Liver (tissue), 9 donors: Measurements from ENCODE around the gene FAM222A. TPM values are rescaled to one million over a fixed set of nuclear protein-coding genes. Genes with fewer than 3 reads are reported as not detected.

ENCODE experiments used
- DNase-seq: peaks from one replicate; pipeline ENCODE4 v3.0.0-alpha.2; 2017; ENCODE audit warnings: low spot score
- H3K27ac ChIP-seq, 2 donors: one replicate each; pipeline ENCODE4 v1.7.0; 2013; ENCODE audit warnings: inconsistent platforms in 2 of 2, low read length in 2 of 2, control low read depth in 1 of 2, low read depth in 1 of 2, mild to moderate bottlenecking in 1 of 2
- H3K27me3 ChIP-seq, 4 donors: one replicate each; pipeline versions ENCODE4 v1.6.1 to v1.7.0; 2013; ENCODE audit warnings: low read length in 3 of 4, inconsistent platforms in 1 of 4, mild to moderate bottlenecking in 1 of 4, moderate library complexity in 1 of 4; ENCODE audit not compliant: control insufficient read depth in 4 of 4, insufficient read depth in 4 of 4
- H3K36me3 ChIP-seq, 4 donors: one replicate each; pipeline versions ENCODE4 v1.6.1 to v1.7.0; 2013; ENCODE audit warnings: low read length in 3 of 4, mild to moderate bottlenecking in 3 of 4, low read depth in 1 of 4, moderate library complexity in 1 of 4; ENCODE audit not compliant: control insufficient read depth in 4 of 4, insufficient read depth in 3 of 4
- H3K4me1 ChIP-seq, 4 donors: one replicate each; pipeline versions ENCODE4 v1.6.1 to v1.7.0; 2013; ENCODE audit warnings: low read length in 3 of 4, mild to moderate bottlenecking in 3 of 4, moderate library complexity in 1 of 4; ENCODE audit not compliant: control insufficient read depth in 4 of 4, insufficient read depth in 4 of 4
- H3K4me3 ChIP-seq, 3 donors: one replicate each; pipeline versions ENCODE4 v1.6.1 to v1.7.0; 2013; ENCODE audit warnings: low read length in 3 of 3, control low read depth in 1 of 3, low read depth in 1 of 3, mild to moderate bottlenecking in 1 of 3
- H3K9ac ChIP-seq, 2 donors: one replicate each; pipeline ENCODE4 v1.7.0; 2013; ENCODE audit warnings: low read length in 2 of 2, mild to moderate bottlenecking in 2 of 2, moderate library complexity in 2 of 2, control low read depth in 1 of 2, low read depth in 1 of 2
- H3K9me3 ChIP-seq, 4 donors: one replicate each; pipeline versions ENCODE4 v1.6.1 to v1.7.0; 2013; ENCODE audit warnings: low read length in 3 of 4; ENCODE audit not compliant: control insufficient read depth in 4 of 4
- ATF3 ChIP-seq: IDR thresholded peaks from 2 replicates; pipeline ENCODE4 v1.6.1; 2016; ENCODE audit warnings: antibody characterized with exemption
- CTCF ChIP-seq: fragments of 150-350 bp; IDR thresholded peaks from 2 replicates; pipeline ENCODE4 v1.5.1; 2017; ENCODE audit warnings: improper control_type of control experiment, low read depth, low read length; ENCODE audit not compliant: missing input control
- EGR1 ChIP-seq, 2 donors: IDR thresholded peaks; 2 replicates each; pipeline ENCODE4 v1.6.1; 2016 to 2018; ENCODE audit warnings: antibody characterized with exemption in 2 of 2, low read depth in 2 of 2
- FOXA1 ChIP-seq: IDR thresholded peaks from 2 replicates; pipeline ENCODE4 v1.6.1; 2016; ENCODE audit warnings: antibody characterized with exemption
- FOXA2 ChIP-seq: IDR thresholded peaks from 2 replicates; pipeline ENCODE4 v1.6.1; 2016; ENCODE audit warnings: antibody characterized with exemption
- GABPA ChIP-seq, 2 donors: IDR thresholded peaks in 1 of 2; conservative IDR thresholded peaks in 1 of 2; 2 replicates each; pipeline ENCODE4 v1.6.1; 2016; ENCODE audit warnings: antibody characterized with exemption in 2 of 2, mild to moderate bottlenecking in 1 of 2, moderate library complexity in 1 of 2
- HNF4A ChIP-seq, 2 donors: conservative IDR thresholded peaks; 2 replicates each; pipeline ENCODE4 v1.6.1; 2016; ENCODE audit warnings: antibody characterized with exemption in 2 of 2, mild to moderate bottlenecking in 2 of 2
- HNF4G ChIP-seq: IDR thresholded peaks from 2 replicates; pipeline ENCODE4 v1.6.1; 2016; ENCODE audit warnings: antibody characterized with exemption
- JUND ChIP-seq, 2 donors: IDR thresholded peaks; 2 replicates each; pipeline ENCODE4 v1.6.1; 2016; ENCODE audit warnings: antibody characterized with exemption in 2 of 2
- MAX ChIP-seq: IDR thresholded peaks from 2 replicates; pipeline ENCODE4 v1.6.1; 2016; ENCODE audit warnings: antibody characterized with exemption
- NR2F2 ChIP-seq: IDR thresholded peaks from 2 replicates; pipeline ENCODE4 v1.6.1; 2016; ENCODE audit warnings: antibody characterized with exemption
- RAD21 ChIP-seq, 2 donors: IDR thresholded peaks; 2 replicates each; pipeline ENCODE4 v1.6.1; 2016; ENCODE audit warnings: antibody characterized with exemption in 2 of 2, mild to moderate bottlenecking in 2 of 2
- REST ChIP-seq: IDR thresholded peaks from 2 replicates; pipeline ENCODE4 v1.6.1; 2016; ENCODE audit warnings: antibody characterized with exemption, mild to moderate bottlenecking
- RXRA ChIP-seq, 2 donors: IDR thresholded peaks; 2 replicates each; pipeline ENCODE4 v1.6.1; 2017 to 2018; ENCODE audit warnings: antibody characterized with exemption in 2 of 2, mild to moderate bottlenecking in 1 of 2
- SP1 ChIP-seq: IDR thresholded peaks from 2 replicates; pipeline ENCODE4 v1.6.1; 2018; ENCODE audit warnings: antibody characterized with exemption, mild to moderate bottlenecking
- TAF1 ChIP-seq: conservative IDR thresholded peaks from 2 replicates; pipeline ENCODE4 v1.6.1; 2016; ENCODE audit warnings: antibody characterized with exemption, mild to moderate bottlenecking
- YY1 ChIP-seq: IDR thresholded peaks from 2 replicates; pipeline ENCODE4 v1.6.1; 2016; ENCODE audit warnings: antibody characterized with exemption, mild to moderate bottlenecking
- ZBTB33 ChIP-seq: IDR thresholded peaks from 2 replicates; pipeline ENCODE4 v1.6.1; 2016; ENCODE audit warnings: antibody characterized with exemption
- WGBS: extraction: QIAGEN DNeasy Blood & Tissue Kit; methylation state at CpG from one replicate; pipeline ENCODE4 v1.1.7; 2013; 5-methylcytosine and 5-hydroxymethylcytosine counted together
- polyA plus RNA-seq, 2 donors: library from polyadenylated mRNA; stranded (reverse) in 1 of 2; unstranded in 1 of 2; fragments of 200-250 nt in 1 of 2; fragments of >200 nt in 1 of 2; fragmentation: Nextera tagmentation in 1 of 2; extraction: Ambion mirVana in 1 of 2; gene quantifications; one replicate each; pipeline versions ENCODE4 v1.2.1 to v1.2.3, GENCODE V29; 2013 to 2015
- total RNA-seq, 2 donors: library from RNA; depleted of rRNA; stranded (reverse); fragments of >200 nt; gene quantifications; one replicate each; pipeline ENCODE4 v1.2.3, GENCODE V29; 2014
- donor health status: healthy.
- donor health status: healthy.
- donor health status: healthy.
- donor health status: healthy.
- donor health status: healthy.

The FAM222A gene
- total and polyA plus RNA-seq, 4 donors = 0.97 to 2.2 (median 1.9) TPM

- H3K4me1 ChIP-seq = peaks cover 1 to 38% (median 29%) of the 10 kb centered on the region in 4 donors
- no peaks in the 10 kb centered on the region for H3K36me3 ChIP-seq
- peak overlapping the region in 1 of 2 donors; percentile 23 for H3K27ac ChIP-seq
- H3K4me3 ChIP-seq = no peak overlapping the region
- no peak overlapping the region for H3K9ac ChIP-seq
- DNase-seq = no peak
- 42% methylated on average over 7 of the region's 7 CpGs for WGBS
- TF ChIP-seq TAF1 = peak; percentile 51
- peak; percentile 12 to 46 for TF ChIP-seq RAD21 (IDR thresholded peaks at IDR 0.05)
- peak; percentile 70 to 85 for TF ChIP-seq RXRA (IDR thresholded peaks at IDR 0.05)
- no peak for TF ChIP-seq FOXA1
- peak; percentile 35 for TF ChIP-seq ZBTB33
- TF ChIP-seq MAX = no peak
- TF ChIP-seq FOXA2 = no peak
- peak; percentile 35 for TF ChIP-seq NR2F2
- no peak for TF ChIP-seq CTCF
- peak; percentile 49 for TF ChIP-seq SP1
- no peak for TF ChIP-seq REST
- no peak for TF ChIP-seq HNF4G
- peak in 1 of 2 donors; percentile 40 for TF ChIP-seq JUND (IDR thresholded peaks at IDR 0.05)
- no peak for TF ChIP-seq EGR1 (IDR thresholded peaks at IDR 0.05; ENCODE audit: low read depth in 2 of 2)
- no peak for TF ChIP-seq GABPA (IDR thresholded peaks at IDR 0.05 in 1 of 2, conservative IDR thresholded peaks at IDR 0.05 in 1 of 2)
- peak; percentile 45 to 67 for TF ChIP-seq HNF4A (conservative IDR thresholded peaks at IDR 0.05)
- TF ChIP-seq ATF3 = no peak
- peak; percentile 55 for TF ChIP-seq YY1
- H3K9me3 ChIP-seq = no peaks in the 10 kb centered on the region
- H3K27me3 ChIP-seq = no peaks in the 10 kb centered on the region
Measured at GRCh38 chr12:109681986-109682707, 31.5 kb upstream of the FAM222A start.
